ENCODE results near the gene SLC17A3.

Gene SLC17A3

DNA sequence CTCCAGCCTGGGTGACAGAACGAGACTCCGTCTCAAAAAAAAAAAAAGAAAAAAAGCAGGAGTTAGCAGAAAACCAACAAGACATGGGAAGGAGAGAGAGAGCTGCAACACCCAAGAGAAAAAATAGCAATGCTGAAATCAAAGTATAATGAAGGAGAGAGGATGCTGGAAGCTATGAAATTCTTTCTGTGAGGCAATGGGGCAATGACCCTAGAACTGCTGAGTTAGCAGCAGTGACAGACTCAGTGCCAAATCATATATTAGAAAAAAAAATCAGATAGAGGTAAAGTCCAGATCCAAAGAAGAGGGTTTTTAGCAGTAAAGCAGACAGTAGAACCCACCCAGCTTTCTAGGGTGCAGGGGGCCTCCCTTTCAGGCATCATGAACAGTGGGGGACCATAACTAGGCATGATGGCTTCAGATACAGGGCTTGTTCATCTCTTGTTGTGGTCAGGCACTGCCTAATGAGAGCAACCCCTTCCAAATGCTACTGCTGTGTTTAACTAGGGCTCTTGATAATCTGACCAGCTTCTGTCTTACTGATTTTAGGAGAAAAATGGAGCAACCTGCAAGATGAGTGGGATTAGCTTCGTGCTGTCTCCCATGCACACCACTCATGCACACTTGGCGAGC, 29.5 kb upstream of the SLC17A3 start:
- Histone ChIP-seq H3K9me3 (ENCODE audit: severe bottlenecking) (no peaks in the 10 kb centered on the region), H3K36me3 (no peaks in the 10 kb centered on the region), H3K4me3 (ENCODE audit: low read depth, low read length) (no peak overlapping the region), H3K27ac (no peak overlapping the region), H3K27me3 (ENCODE audit: insufficient read depth, low read depth, severe bottlenecking) (no peaks in the 10 kb centered on the region)
- TF ChIP-seq, protein P1, sequence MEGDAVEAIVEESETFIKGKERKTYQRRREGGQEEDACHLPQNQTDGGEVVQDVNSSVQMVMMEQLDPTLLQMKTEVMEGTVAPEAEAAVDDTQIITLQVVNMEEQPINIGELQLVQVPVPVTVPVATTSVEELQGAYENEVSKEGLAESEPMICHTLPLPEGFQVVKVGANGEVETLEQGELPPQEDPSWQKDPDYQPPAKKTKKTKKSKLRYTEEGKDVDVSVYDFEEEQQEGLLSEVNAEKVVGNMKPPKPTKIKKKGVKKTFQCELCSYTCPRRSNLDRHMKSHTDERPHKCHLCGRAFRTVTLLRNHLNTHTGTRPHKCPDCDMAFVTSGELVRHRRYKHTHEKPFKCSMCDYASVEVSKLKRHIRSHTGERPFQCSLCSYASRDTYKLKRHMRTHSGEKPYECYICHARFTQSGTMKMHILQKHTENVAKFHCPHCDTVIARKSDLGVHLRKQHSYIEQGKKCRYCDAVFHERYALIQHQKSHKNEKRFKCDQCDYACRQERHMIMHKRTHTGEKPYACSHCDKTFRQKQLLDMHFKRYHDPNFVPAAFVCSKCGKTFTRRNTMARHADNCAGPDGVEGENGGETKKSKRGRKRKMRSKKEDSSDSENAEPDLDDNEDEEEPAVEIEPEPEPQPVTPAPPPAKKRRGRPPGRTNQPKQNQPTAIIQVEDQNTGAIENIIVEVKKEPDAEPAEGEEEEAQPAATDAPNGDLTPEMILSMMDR (IDR thresholded peaks at IDR 0.05; ENCODE audit: low read depth, low read length), result no peak
- no peak for DNase-seq

DNA sequence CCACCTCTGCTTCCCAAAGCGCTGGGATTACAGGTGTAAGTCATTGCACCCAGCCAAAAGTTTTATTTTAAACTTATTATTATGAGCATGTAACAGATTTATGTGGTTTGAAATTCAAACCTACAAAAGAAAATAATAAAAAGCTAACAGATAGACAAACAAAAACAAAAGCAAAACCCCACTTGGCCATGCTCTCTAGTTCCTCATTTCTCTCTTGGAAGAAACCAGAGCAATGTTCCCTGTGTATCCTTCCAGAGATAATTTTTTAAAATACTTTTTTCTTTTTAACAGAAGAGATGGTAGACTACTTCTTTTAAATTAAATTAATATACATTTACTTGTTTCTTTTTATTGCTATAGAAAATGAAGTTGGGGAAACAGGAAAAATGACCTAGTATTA, 28.0 kb upstream of the SLC17A3 start:
- TF ChIP-seq, protein P1 (IDR thresholded peaks at IDR 0.05; ENCODE audit: low read depth, low read length), result no peak
- Histone ChIP-seq H3K9me3 (ENCODE audit: severe bottlenecking) (no peaks in the 10 kb centered on the region), H3K4me3 (ENCODE audit: low read depth, low read length) (no peak overlapping the region), H3K27me3 (ENCODE audit: insufficient read depth, low read depth, severe bottlenecking) (no peaks in the 10 kb centered on the region), H3K27ac (no peak overlapping the region), H3K36me3 (no peaks in the 10 kb centered on the region)
- DNase-seq, result no peak

DNA sequence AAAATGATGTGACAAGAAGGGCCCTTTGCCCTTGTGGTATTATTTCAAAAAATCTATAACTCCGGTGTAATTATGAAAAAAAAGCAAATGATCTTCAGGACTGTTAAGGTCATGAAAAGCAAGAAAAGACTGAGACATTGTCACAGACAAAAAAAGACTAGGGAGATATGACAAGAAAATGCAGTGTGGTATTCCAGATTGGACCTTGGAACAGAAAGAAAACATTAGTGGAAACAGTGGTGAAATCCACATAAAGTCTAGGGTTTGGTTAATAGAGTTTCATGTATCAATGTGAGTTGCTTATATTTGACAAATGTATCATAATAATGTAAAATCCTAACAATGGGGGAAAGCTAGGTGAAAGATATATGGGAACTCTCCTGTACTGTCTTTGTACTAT, 26.8 kb upstream of the SLC17A3 start:
- TF ChIP-seq, protein P1 (IDR thresholded peaks at IDR 0.05; ENCODE audit: low read depth, low read length), result no peak
- Histone ChIP-seq H3K4me3 (ENCODE audit: low read depth, low read length) (no peak overlapping the region), H3K36me3 (no peaks in the 10 kb centered on the region), H3K9me3 (ENCODE audit: severe bottlenecking) (no peaks in the 10 kb centered on the region), H3K27ac (no peak overlapping the region), H3K27me3 (ENCODE audit: insufficient read depth, low read depth, severe bottlenecking) (no peaks in the 10 kb centered on the region)
- DNase-seq, result no peak

DNA sequence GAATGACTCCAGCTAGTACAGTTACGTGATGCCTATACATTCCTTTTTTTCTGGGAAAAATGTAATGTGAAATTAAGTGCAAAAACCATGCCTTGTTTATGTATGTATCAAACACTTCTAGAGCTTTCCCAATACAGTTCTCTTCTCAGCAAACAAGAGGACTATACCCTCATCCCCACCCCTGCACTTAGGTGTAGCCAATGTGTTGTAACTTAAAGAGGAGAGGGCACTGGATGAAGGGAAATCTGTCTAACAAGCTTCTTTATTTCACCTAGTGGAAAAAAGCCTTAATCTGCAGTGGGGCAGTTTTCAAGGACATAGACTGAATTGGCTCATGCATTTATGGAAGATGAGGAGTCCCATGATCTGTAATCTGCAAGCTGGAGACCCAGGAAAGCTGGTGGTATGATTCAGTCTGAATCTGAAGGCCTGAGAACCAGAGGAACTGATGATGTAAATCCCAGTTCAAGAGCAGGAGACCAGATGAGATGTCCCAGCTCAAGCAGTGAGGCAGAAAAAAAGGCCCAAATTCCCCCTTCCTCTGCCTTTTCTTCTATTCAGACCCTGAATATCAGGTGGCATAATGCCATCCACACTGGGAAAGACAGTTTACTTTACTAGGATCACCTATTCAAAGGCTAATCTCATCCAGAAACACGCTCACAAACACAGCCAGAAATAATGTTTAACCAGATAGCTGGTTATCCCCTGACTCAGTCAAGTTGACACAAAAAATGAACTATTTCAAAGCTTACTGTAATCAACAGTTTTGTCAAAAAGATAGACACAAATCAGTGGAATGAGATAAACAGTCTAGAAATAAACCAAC, 25.8 kb upstream of the SLC17A3 start:
- Histone ChIP-seq H3K4me3 (ENCODE audit: low read depth, low read length) (no peak overlapping the region), H3K36me3 (no peaks in the 10 kb centered on the region), H3K27me3 (ENCODE audit: insufficient read depth, low read depth, severe bottlenecking) (no peaks in the 10 kb centered on the region), H3K27ac (no peak overlapping the region), H3K9me3 (ENCODE audit: severe bottlenecking) (no peaks in the 10 kb centered on the region)
- TF ChIP-seq, protein P1 (IDR thresholded peaks at IDR 0.05; ENCODE audit: low read depth, low read length), result no peak
- DNase-seq, result no peak

DNA sequence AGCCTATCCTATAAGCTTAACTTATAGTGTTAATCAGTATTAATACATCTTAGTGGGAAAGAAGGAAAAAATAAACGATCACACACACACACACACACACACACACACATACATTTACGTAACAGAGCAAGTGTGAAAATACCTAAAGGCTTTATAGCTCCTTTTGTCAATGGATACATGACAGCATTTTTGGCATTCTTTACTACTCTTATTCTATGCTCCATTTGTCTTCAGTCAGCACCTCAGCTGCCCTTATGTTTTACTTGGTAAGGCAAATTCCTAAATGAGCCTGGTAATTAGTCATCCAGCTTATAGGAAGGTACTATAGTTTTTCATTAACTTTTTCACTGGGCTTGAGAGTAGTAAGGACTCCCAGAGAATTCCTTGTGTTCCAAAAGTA, 25.1 kb upstream of the SLC17A3 start:
- no peak overlapping the region for H3K27ac ChIP-seq
- H3K36me3 ChIP-seq, result no peaks in the 10 kb centered on the region
- TF ChIP-seq, protein P1 (IDR thresholded peaks at IDR 0.05; ENCODE audit: low read depth, low read length), result no peak
- H3K9me3 ChIP-seq (ENCODE audit: severe bottlenecking), result no peaks in the 10 kb centered on the region
- no peaks in the 10 kb centered on the region for H3K27me3 ChIP-seq (ENCODE audit: insufficient read depth, low read depth, severe bottlenecking)
- no peak overlapping the region for H3K4me3 ChIP-seq (ENCODE audit: low read depth, low read length)
- DNase-seq, result no peak

Data from WERI-Rb-1 (cell line).